Measurements from ENCODE around the gene PPFIBP2.

DNA sequence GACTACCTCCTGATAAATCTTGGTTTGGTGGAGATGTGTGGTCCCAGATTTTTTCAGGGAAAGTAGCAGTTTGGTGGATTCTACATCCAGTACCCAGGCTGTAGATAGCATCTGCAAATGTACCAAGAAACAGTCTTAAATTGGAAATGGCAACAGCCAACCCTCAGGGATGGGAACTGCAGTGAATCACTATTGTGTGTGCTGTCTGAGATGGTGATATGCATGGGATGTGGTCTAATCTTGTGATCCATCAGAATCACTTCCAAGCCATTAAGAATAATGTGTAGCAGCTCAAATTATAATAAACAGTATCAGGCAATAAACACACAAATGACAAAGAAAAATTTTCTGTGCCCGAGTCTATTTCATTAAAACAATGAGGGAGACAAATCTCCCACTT, 25.1 kb upstream of the PPFIBP2 start:
- TF ChIP-seq POLR2A (IDR thresholded peaks at IDR 0.05) (no peak), POLR2AphosphoS5 (IDR thresholded peaks at IDR 0.05) (no peak)

Data from stomach (tissue), 4 donors.